HCT116 (cell line): ENCODE data around the gene OR1B1. TPM values are rescaled to one million over a fixed set of nuclear protein-coding genes. Genes with fewer than 3 reads are reported as not detected.

Experiments used
- ATAC-seq: fragments of 200-7000 bp; cut with Tn5 transposase; 2 replicates; pipeline ENCODE4 v1.9.1; 2020; ENCODE audit warnings: mild to moderate bottlenecking, moderate library complexity
- Bru-seq: library from RNA; stranded (reverse); fragments of 400-500 nt; gene quantifications from one replicate; lab custom pipeline; 2021; lab: Mats Ljungman, UMichigan
- BruChase-seq, 2 experiments: library from RNA; stranded (reverse); fragments of 400-500 nt; gene quantifications; one replicate each; lab custom pipeline; 2021; lab: Mats Ljungman, UMichigan
- BruUV-seq: library from RNA; stranded (reverse); fragments of 400-500 nt; replicated peaks from 2 replicates; lab custom pipeline; 2021; lab: Mats Ljungman, UMichigan
- CTCF ChIA-PET: fragments of 300-600 bp; sonication (Branson Sonifier 250); formaldehyde crosslinking; loops from one replicate; lab custom pipeline; 2021; ENCODE audit warnings: antibody characterized with exemption; lab: Charles Lee
- POLR2A ChIA-PET: fragments of 300-600, 350-600 bp; sonication (Branson Sonifier 250); formaldehyde crosslinking; loops from one replicate; lab custom pipeline; 2021; ENCODE audit warnings: antibody characterized with exemption; lab: Charles Lee
- RAD21 ChIA-PET, 2 experiments: fragments of 300-600 bp; sonication (Branson Sonifier 250); formaldehyde crosslinking; loops; one replicate each; lab custom pipeline; 2023; ENCODE audit warnings: low total read pairs in 2 of 2; ENCODE audit not compliant: uncharacterized antibody in 2 of 2, unreplicated experiment in 2 of 2, low non-redundant PET in 1 of 2; lab: Charles Lee
- DNase-seq: peaks from one replicate; pipeline ENCODE4 v3.0.0-alpha.2; 2010; ENCODE audit warnings: low read depth, low spot score
- H2AFZ ChIP-seq: fragments of 200-600 bp; shearing (Covaris generic), sonication (generic); 2 replicates; pipeline ENCODE4 v1.6.1; 2017; ENCODE audit warnings: low read depth, mixed run types, mixed read lengths, antibody characterized with exemption, low read length; ENCODE audit not compliant: poor library complexity, severe bottlenecking
- H3K27ac ChIP-seq: 2 replicates; pipeline ENCODE4 v1.5.1; 2012; ENCODE audit warnings: low read depth, low read length
- H3K27me3 ChIP-seq: fragments of 200-600 bp; sonication (generic); 2 replicates; pipeline ENCODE4 v1.6.1; 2016; ENCODE audit warnings: mixed run types, low read length, mixed read lengths; ENCODE audit not compliant: insufficient read depth
- H3K36me3 ChIP-seq, 2 experiments: fragments of 200-500 bp in 1 of 2; fragments of 200-600 bp in 1 of 2; sonication (Bioruptor generic) in 1 of 2; sonication (generic) in 1 of 2; 2 replicates each; pipeline versions ENCODE4 v1.5.1 to v1.6.1; 2014 to 2016; ENCODE audit warnings: low read length in 2 of 2, inconsistent platforms in 1 of 2, mixed read lengths in 1 of 2, mixed run types in 1 of 2; ENCODE audit not compliant: insufficient read depth in 2 of 2, control insufficient read depth in 1 of 2
- H3K4me1 ChIP-seq, 2 experiments: fragments of 200-600 bp in 1 of 2; sonication (generic) in 1 of 2; 2 replicates each; pipeline versions ENCODE4 v1.5.1 to v1.6.1; 2012 to 2017; ENCODE audit warnings: low read length in 2 of 2, inconsistent platforms in 1 of 2, mild to moderate bottlenecking in 1 of 2, mixed read lengths in 1 of 2, mixed run types in 1 of 2, moderate library complexity in 1 of 2; ENCODE audit not compliant: insufficient read depth in 2 of 2, control insufficient read depth in 1 of 2
- H3K4me2 ChIP-seq: fragments of 200-600 bp; sonication (generic); 2 replicates; pipeline ENCODE4 v1.6.1; 2017; ENCODE audit warnings: mixed run types, low read length, mixed read lengths
- H3K4me3 ChIP-seq, 2 experiments: fragments of 200-600 bp in 1 of 2; sonication (generic) in 1 of 2; replicated peaks in 1 of 2; 2 replicates each; pipeline ENCODE4 v1.5.1; 2011 to 2016; ENCODE audit warnings: low read length in 2 of 2, control low read depth in 1 of 2, low read depth in 1 of 2, mild to moderate bottlenecking in 1 of 2, mixed read lengths in 1 of 2, mixed run types in 1 of 2
- H3K79me2 ChIP-seq: fragments of 200-600 bp; sonication (generic); 2 replicates; pipeline ENCODE4 v1.6.1; 2017; ENCODE audit warnings: mild to moderate bottlenecking, mixed run types, low read length, moderate library complexity, mixed read lengths; ENCODE audit not compliant: insufficient read depth
- H3K9ac ChIP-seq: fragments of 200-600 bp; sonication (generic); 2 replicates; pipeline ENCODE4 v1.6.1; 2016; ENCODE audit warnings: low read length, mixed read lengths
- H3K9me2 ChIP-seq: fragments of 200-600 bp; sonication (generic), shearing (Covaris generic); 2 replicates; pipeline ENCODE4 v1.6.1; 2017; ENCODE audit warnings: mixed run types, mild to moderate bottlenecking, moderate library complexity; ENCODE audit not compliant: insufficient read depth
- H3K9me3 ChIP-seq, 2 experiments: fragments of 200-500 bp in 1 of 2; fragments of 200-600 bp in 1 of 2; sonication (Bioruptor generic) in 1 of 2; sonication (generic) in 1 of 2; 2 replicates each; pipeline ENCODE4 v1.6.1; 2014 to 2017; ENCODE audit warnings: low read length in 2 of 2, mixed read lengths in 2 of 2, inconsistent platforms in 1 of 2, low read depth in 1 of 2, mild to moderate bottlenecking in 1 of 2, mixed run types in 1 of 2, moderate library complexity in 1 of 2; ENCODE audit not compliant: control insufficient read depth in 1 of 2, insufficient read depth in 1 of 2
- H4K20me1 ChIP-seq: fragments of 200-600 bp; sonication (generic), shearing (Covaris generic); 2 replicates; pipeline ENCODE4 v1.6.1; 2017; ENCODE audit warnings: mixed run types, mild to moderate bottlenecking, moderate library complexity; ENCODE audit not compliant: insufficient read depth
- ATF3 ChIP-seq: IDR thresholded peaks from 2 replicates; pipeline ENCODE4 v1.6.1; 2012
- CBX3 ChIP-seq: IDR thresholded peaks from 2 replicates; pipeline ENCODE4 v1.6.1; 2012; ENCODE audit warnings: low read depth
- EGR1 ChIP-seq: IDR thresholded peaks from 2 replicates; pipeline ENCODE4 v1.6.1; 2012; ENCODE audit warnings: low read depth
- EZH2 ChIP-seq: fragments of 200-600 bp; sonication (generic); IDR thresholded peaks from 2 replicates; pipeline ENCODE4 v1.6.1; 2017; ENCODE audit warnings: antibody characterized with exemption, mixed run types
- EZH2phosphoT487 ChIP-seq: fragments of 200-600 bp; IDR thresholded peaks from 2 replicates; pipeline ENCODE4 v1.6.1; 2018; ENCODE audit warnings: antibody characterized with exemption, borderline replicate concordance
- FOSL1 ChIP-seq: IDR thresholded peaks from 2 replicates; pipeline ENCODE4 v1.6.1; 2012; ENCODE audit warnings: low read depth
- JUND ChIP-seq: IDR thresholded peaks from 2 replicates; pipeline ENCODE4 v1.6.1; 2012
- POLR2AphosphoS5 ChIP-seq: IDR thresholded peaks from 2 replicates; pipeline ENCODE4 v1.6.1; 2011; ENCODE audit warnings: mild to moderate bottlenecking, low read depth, low read length, moderate library complexity
- RAD21 ChIP-seq: IDR thresholded peaks from 2 replicates; pipeline ENCODE4 v1.6.1; 2012; ENCODE audit warnings: low read depth, mild to moderate bottlenecking
- REST ChIP-seq: IDR thresholded peaks from 2 replicates; pipeline ENCODE4 v1.6.1; 2012; ENCODE audit warnings: low read depth
- SP1 ChIP-seq: IDR thresholded peaks from 2 replicates; pipeline ENCODE4 v1.6.1; 2012; ENCODE audit warnings: low read depth
- TCF7L2 ChIP-seq: IDR thresholded peaks from 2 replicates; pipeline ENCODE4 v1.7.0; 2011; ENCODE audit warnings: borderline replicate concordance, inconsistent platforms; ENCODE audit not compliant: insufficient read depth, insufficient read length; ENCODE audit errors: extremely low read depth
- YY1 ChIP-seq: IDR thresholded peaks from 2 replicates; pipeline ENCODE4 v1.6.1; 2011; ENCODE audit warnings: low read length, low read depth, moderate library complexity, mild to moderate bottlenecking; ENCODE audit not compliant: insufficient replicate concordance; ENCODE audit errors: extremely low read depth
- ZBTB33 ChIP-seq: IDR thresholded peaks from 2 replicates; pipeline ENCODE4 v1.6.1; 2011; ENCODE audit warnings: mild to moderate bottlenecking, low read length, moderate library complexity; ENCODE audit not compliant: insufficient replicate concordance; ENCODE audit errors: extremely low read depth
- ZFX ChIP-seq: fragments of 450-650 bp; IDR thresholded peaks from 2 replicates; pipeline ENCODE4 v1.6.1; 2017
- ZNF274 ChIP-seq: fragments of 200-500 bp; sonication (Bioruptor generic); IDR thresholded peaks from 2 replicates; pipeline ENCODE4 v1.6.1; 2014; ENCODE audit warnings: mild to moderate bottlenecking, low read depth, low read length, inconsistent platforms
- intact Hi-C: fragments of 100-400 bp; cut with micrococcal nuclease; formaldehyde crosslinking; loops from 2 replicates; pipeline ENCODE4 v1.10.0; 2022
- long read RNA-seq: library from polyadenylated mRNA; unstranded; transcript quantifications from one replicate; pipeline ENCODE4 v2.0.0, GENCODE V29; 2021; ENCODE audit not compliant: unreplicated experiment
- polyA plus RNA-seq: library from polyadenylated mRNA; unstranded; fragments of >200 nt; gene quantifications from 2 replicates; pipeline ENCODE4 v1.2.1, GENCODE V29; 2012; ENCODE audit warnings: missing spikeins
- total RNA-seq: library from RNA; stranded (reverse); gene quantifications from one replicate; pipeline ENCODE4 v1.2.1, GENCODE V29; 2021; ENCODE audit not compliant: unreplicated experiment

OR1B1 gene
- total RNA-seq: not detected
- polyA plus RNA-seq: 0.07 TPM in 1 of 2 replicates, not detected in the other
- not detected for Bru-seq, nascent RNA
- percentile 23 among the genes with signal in this experiment for BruChase-seq, experiment 1, labeled RNA remaining after a 6-hour chase
- BruChase-seq, experiment 2, labeled RNA remaining after a 2-hour chase: percentile 27 among the genes with signal in this experiment
- long read RNA-seq: 0 reads

DNA sequence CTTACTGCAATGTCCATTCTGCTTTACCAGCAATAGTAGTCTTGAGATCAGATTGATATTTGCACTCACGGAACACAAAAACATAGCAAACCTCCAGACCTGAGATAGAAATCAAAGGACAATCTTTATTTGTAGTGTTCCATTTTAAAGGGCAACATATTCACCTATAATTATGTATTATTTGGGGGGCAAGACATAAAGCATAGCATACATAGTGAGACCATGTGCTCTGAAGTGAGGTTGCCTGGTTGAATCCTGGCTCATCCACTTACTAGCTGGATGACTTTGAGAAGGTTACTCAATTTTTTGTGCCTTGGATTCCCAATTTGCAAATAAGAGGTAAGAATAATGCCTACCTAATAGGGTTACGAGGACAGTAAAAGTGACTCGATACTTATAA, at the start of gene OR1B1:
OR1B1 (minus strand) TSS at position 101 of the 400 bp plus-strand sequence.
- ChIA-PET RAD21 (no interaction called here), POLR2A (no interaction called here), CTCF (no interaction called here)
- Histone ChIP-seq H3K9ac (no peak within 1 kb of the TSS), H3K9me3 (no peaks in the 10 kb centered on the region), H3K27me3 (peaks cover 25% of the 10 kb centered on the region), H4K20me1 (no peaks in the 10 kb centered on the region), H3K4me1 (no peaks in the 10 kb centered on the region), H3K36me3 (no peaks in the 10 kb centered on the region), H3K79me2 (no peaks in the 10 kb centered on the region), H3K4me3 (no peak within 1 kb of the TSS), H3K4me2 (no peak within 1 kb of the TSS), H2AFZ (no peak within 1 kb of the TSS), H3K9me2 (no peaks in the 10 kb centered on the region), H3K27ac (no peak within 1 kb of the TSS)
- no TSS peak for BruUV-seq
- DNase-seq: no peak
- TF ChIP-seq JUND: no peak
- TF ChIP-seq ZBTB33: no peak
- no peak for TF ChIP-seq ATF3
- TF ChIP-seq YY1: no peak
- no peak for TF ChIP-seq ZFX
- no peak for TF ChIP-seq SP1
- no peak for TF ChIP-seq EZH2phosphoT487
- no peak for TF ChIP-seq FOSL1
- no peak for TF ChIP-seq EGR1
- no peak for TF ChIP-seq TCF7L2
- TF ChIP-seq ZNF274: no peak
- no peak for TF ChIP-seq REST
- TF ChIP-seq POLR2AphosphoS5: no peak
- TF ChIP-seq RAD21: no peak
- TF ChIP-seq CBX3: no peak
- TF ChIP-seq EZH2: no peak
- intact Hi-C loops: no loop called here
- ATAC-seq: no peak
